Measurements from ENCODE around the gene SHC1.
A peak's percentile ranks its signal among the peaks of the same experiment; 100 is the strongest.

Gene SHC1

GRCh38 chr1:154937085-154937987 is 33.2 kb downstream of the SHC1 start:
- peak; percentile 94 for DNase-seq

- DNase-seq = peak; percentile 96
Observed at GRCh38 chr1:154936555-154937084, 33.9 kb downstream of the SHC1 start, which contains the start of gene PMVK. TSS of gene PMVK (minus strand) at chr1:154936719. CDS start at chr1:154936685, 34 bp downstream.

DNA sequence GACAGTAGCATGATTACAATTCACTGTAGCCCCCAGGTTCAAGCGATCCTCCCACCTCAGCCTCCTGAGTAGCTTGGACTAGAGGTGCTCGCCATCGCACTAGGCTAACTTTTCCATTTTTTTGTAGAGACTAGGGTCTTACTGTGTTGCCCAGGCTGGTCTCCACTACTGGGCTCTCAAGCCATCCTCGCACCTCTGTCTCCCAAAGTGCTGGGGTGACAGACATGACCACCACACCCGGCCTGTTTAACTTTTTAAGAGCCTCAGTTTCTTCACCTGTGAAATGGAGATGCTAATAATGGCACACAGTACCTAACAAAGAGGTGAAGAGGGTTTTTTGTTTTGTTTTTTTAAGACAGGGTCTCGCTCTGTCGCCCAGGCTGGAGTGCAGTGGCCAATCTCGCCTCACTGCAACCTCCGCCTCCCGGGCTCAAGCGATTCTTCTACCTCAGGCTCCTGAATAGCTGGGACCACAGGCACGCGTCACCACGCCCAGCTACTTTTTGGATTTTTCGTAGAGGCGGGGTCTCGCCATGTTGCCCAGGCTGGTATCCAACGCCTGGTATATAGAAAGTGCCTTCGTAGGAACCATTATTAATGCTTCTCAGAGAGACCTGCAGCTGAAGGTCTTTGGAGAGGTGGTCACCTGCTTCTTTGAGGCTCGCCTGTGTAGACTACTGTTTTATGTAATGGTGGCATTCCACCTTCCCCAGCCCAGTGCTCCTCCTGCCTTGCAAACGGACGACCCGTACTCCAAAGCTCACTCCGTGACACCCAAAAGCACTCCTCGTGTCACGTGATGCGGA is 34.6 kb downstream of the SHC1 start:
- no peak for DNase-seq

DNA sequence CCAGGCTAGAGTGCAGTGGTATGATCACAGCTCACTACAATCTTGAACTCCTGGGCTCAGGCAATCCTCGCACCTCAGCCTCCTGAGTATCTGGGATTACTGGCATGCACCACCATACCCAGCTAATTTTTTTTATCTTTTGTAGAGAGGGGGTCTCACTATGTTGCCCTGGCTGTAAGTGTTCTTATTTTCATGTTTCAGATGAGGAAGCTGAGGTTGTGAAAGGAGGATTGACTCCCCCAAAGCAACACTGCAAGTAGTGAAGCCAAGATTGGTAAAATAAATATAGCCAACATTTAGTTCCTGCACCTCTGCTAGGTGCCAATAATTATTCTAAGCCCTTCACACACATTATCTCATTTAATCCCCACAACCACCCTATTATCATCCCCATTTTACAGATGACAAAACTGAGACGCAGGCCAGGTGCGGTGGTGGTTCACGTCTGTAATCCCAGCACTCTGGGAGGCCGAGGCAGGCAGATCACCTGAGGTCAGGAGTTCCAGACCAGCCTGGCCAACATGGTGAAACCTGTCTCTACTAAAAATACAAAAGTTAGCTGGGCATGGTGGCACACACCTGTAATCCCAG is 36.1 kb downstream of the SHC1 start:
- no peak for DNase-seq

DNA sequence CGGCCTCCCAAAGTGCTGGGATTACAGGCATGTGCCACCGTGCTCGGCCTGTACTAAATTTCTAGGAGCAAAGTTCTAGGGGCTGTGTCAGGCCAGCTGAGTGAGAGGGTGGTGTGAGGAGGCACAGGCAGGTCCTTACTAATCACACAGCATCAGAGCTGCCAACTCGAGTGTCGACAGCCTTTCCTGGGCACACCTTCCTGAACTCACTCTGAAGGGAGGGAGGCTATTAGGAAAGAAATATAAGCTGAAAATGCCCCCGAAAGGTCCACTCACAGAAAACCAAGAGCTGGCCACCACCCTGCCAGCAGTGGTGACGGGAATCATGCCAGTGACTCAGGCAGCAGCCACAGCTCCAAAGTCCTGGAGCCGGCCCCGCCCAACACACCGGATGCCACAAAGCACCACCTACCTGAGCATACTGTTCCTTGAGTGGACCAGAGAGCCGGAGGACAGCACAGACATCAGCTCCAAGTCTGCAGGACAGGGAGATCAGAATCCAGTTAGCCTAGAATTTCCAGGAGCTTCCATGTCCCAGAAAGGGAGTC is 38.5 kb downstream of the SHC1 start:
- no peak for DNase-seq

- no peak for DNase-seq
Observed at GRCh38 chr1:154926201-154926600, 44.3 kb downstream of the SHC1 start.

DNA sequence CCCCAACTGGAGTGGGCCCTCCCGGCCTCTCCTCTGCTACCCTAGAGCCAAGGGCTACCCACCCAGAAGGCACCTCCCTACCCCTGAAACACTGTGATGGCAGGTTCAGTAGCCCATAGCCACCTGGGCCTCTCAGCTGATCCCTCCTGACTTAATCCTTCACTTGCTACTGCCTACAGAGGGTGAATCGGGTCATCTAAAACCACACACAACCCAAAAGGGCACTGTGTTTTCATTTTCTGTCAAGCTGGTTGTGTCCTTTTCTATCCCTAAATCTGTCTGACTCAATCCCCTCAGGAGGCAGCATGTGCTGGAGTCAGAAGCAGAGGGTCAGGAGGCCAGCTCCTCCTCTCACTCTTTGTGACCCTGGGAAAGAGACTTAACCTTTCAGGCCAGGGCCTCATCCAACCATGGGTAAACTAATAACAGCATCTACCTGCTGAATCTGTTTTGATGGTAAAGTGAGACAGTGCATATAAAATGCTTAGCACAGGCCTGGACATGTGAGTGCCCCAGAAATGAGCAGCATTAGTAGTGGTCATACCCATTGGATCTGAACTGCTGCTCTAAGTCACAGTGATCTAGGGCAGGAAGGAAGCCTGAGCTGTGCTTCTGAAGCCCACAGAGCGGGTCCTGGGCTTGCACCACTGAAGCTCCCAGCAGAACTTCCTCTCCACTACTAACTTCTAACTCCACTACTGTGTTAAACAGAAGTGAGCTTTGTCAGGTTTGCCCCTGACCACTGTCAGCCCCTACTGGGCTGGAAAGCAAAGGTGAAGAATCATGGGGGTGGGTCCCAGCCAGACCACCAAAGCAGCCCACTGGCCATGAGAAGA is 45.0 kb downstream of the SHC1 start:
- DNase-seq = no peak

DNA sequence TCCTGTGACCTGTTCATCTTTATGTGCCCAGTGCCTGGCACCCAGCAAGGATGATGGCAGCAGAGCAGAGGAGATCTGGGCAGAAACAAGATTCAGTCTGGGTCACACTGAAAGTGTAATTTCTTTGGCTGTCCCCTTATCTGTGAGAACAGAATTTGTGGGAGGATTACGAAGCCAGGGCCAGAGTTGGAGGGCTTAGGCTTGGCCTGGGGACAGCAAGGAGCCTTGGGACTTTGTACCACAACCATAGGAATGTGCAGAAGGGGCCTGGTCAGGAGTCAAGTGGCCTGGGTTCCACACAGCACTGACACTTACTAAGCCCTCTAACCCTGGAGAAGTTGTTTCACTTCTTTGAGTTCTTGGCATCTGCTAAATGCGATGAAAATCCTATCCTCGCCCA is 46.9 kb downstream of the SHC1 start:
- no peak for DNase-seq

- no peak for DNase-seq
Observed at GRCh38 chr1:154913273-154913672, 57.3 kb downstream of the SHC1 start.

DNA sequence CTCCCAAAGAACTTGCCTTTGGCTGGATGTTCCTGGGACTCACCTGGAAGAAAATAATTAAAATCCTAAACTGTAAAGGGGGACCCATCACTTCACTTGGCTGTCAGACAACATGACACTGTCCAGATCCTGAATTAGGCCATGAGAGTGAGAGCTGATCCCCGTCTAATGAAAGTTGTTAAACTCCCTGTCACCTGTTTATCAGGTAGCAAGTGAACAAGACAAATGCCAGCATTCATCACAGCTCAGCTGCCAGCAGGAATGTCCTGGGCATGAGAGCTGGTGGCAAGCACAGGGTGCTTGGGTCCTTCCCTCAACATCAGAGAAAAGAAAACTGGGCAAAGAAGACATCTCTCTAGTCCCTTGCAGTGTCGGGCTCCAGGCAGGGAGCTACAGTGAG is 57.8 kb downstream of the SHC1 start:
- DNase-seq = no peak

Measured in activated CD4-positive, alpha-beta T cell treated with anti-CD3 and anti-CD28 coated beads, Interleukin-2, amount 50 U/mL, for 16 hours (primary cell).